PC-9 (cell line): ENCODE data around the gene ADAMTS15.

Experiments
- EZH2 ChIP-seq: fragments of 200-600 bp; sonication (generic); IDR thresholded peaks from 2 replicates; pipeline ENCODE4 v1.8.0; 2017; ENCODE audit warnings: antibody characterized with exemption, low read depth
- TF ChIP-seq, protein P1 (sequence below): fragments of 200-600 bp; sonication (generic); conservative IDR thresholded peaks from 2 replicates; pipeline ENCODE4 v1.6.1; 2017; ENCODE audit warnings: mixed run types, antibody characterized with exemption, mild to moderate bottlenecking, moderate library complexity

DNA sequence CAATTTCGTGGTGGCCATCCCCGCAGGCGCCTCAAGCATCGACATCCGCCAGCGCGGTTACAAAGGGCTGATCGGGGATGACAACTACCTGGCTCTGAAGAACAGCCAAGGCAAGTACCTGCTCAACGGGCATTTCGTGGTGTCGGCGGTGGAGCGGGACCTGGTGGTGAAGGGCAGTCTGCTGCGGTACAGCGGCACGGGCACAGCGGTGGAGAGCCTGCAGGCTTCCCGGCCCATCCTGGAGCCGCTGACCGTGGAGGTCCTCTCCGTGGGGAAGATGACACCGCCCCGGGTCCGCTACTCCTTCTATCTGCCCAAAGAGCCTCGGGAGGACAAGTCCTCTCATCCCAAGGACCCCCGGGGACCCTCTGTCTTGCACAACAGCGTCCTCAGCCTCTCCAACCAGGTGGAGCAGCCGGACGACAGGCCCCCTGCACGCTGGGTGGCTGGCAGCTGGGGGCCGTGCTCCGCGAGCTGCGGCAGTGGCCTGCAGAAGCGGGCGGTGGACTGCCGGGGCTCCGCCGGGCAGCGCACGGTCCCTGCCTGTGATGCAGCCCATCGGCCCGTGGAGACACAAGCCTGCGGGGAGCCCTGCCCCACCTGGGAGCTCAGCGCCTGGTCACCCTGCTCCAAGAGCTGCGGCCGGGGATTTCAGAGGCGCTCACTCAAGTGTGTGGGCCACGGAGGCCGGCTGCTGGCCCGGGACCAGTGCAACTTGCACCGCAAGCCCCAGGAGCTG is 24.8 kb downstream of the ADAMTS15 start:
- TF ChIP-seq, protein P1, sequence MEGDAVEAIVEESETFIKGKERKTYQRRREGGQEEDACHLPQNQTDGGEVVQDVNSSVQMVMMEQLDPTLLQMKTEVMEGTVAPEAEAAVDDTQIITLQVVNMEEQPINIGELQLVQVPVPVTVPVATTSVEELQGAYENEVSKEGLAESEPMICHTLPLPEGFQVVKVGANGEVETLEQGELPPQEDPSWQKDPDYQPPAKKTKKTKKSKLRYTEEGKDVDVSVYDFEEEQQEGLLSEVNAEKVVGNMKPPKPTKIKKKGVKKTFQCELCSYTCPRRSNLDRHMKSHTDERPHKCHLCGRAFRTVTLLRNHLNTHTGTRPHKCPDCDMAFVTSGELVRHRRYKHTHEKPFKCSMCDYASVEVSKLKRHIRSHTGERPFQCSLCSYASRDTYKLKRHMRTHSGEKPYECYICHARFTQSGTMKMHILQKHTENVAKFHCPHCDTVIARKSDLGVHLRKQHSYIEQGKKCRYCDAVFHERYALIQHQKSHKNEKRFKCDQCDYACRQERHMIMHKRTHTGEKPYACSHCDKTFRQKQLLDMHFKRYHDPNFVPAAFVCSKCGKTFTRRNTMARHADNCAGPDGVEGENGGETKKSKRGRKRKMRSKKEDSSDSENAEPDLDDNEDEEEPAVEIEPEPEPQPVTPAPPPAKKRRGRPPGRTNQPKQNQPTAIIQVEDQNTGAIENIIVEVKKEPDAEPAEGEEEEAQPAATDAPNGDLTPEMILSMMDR, result no peak
- no peak for TF ChIP-seq EZH2
